ENCODE results near the gene DHH. TPM values are rescaled to one million over a fixed set of nuclear protein-coding genes. Genes with fewer than 3 reads are reported as not detected.
"Not testable (repeated sequence)": the region's sequence is repeated elsewhere in the genome, so short reads cannot be mapped to it uniquely, and the experiment has no call there.

The DHH gene
- polyA plus RNA-seq, 1 donor from 2014 or later, result not detected

- Mint-ChIP-seq H3K27ac (peak overlapping the region in 2 of 3 donors; percentile 90 to 94), H3K4me3 (peak overlapping the region; percentile 96 to 99 (median 98)), H3K4me1 (peaks cover 11 to 17% (median 12%) of the 10 kb centered on the region in 3 donors), H3K9me3 (no peaks in the 10 kb centered on the region), H3K27me3 (no peaks in the 10 kb centered on the region), H3K36me3 (peaks cover under 1% of the 10 kb centered on the region)
Measured at GRCh38 chr12:49068879-49069506, 25.6 kb downstream of the DHH start.

- H3K9me3 Mint-ChIP-seq, result no peaks in the 10 kb centered on the region
- no peaks in the 10 kb centered on the region for H3K27me3 Mint-ChIP-seq
- H3K4me1 Mint-ChIP-seq, result peaks cover 18 to 25% (median 22%) of the 10 kb centered on the region in 3 donors
- H3K4me3 Mint-ChIP-seq, result peak overlapping the region in 1 of 4 donors; percentile 54
- H3K27ac Mint-ChIP-seq, result peak overlapping the region in 2 of 3 donors; percentile 6 to 86
- H3K36me3 Mint-ChIP-seq, result peaks cover 2% of the 10 kb centered on the region
Measured at GRCh38 chr12:49066120-49066519, 28.5 kb downstream of the DHH start.

- H3K4me3 Mint-ChIP-seq, result peak overlapping the region in 2 of 4 donors; percentile 62 to 72
- no peaks in the 10 kb centered on the region for H3K27me3 Mint-ChIP-seq
- peaks cover 2% of the 10 kb centered on the region for H3K36me3 Mint-ChIP-seq
- no peak overlapping the region for H3K27ac Mint-ChIP-seq
- H3K9me3 Mint-ChIP-seq, result no peaks in the 10 kb centered on the region
- H3K4me1 Mint-ChIP-seq, result peaks cover 13 to 21% (median 19%) of the 10 kb centered on the region in 3 donors
Measured at GRCh38 chr12:49064767-49065152, 29.8 kb downstream of the DHH start.

- peak overlapping the region in 1 of 3 donors; percentile 85 for H3K27ac Mint-ChIP-seq
- not testable (repeated sequence) for H3K36me3 Mint-ChIP-seq, H3K27me3 Mint-ChIP-seq, H3K9me3 Mint-ChIP-seq
- H3K4me1 Mint-ChIP-seq, result peaks cover 30 to 34% (median 31%) of the 10 kb centered on the region in 3 donors
- peak overlapping the region in 3 of 4 donors; percentile 56 to 99 (median 95) for H3K4me3 Mint-ChIP-seq
Measured at GRCh38 chr12:49061916-49062315, 32.7 kb downstream of the DHH start.

- H3K9me3 Mint-ChIP-seq, result no peaks in the 10 kb centered on the region
- H3K27ac Mint-ChIP-seq, result peak overlapping the region; percentile 85 to 99 (median 99)
- peak overlapping the region; percentile 95 to 99 (median 98) for H3K4me3 Mint-ChIP-seq
- H3K36me3 Mint-ChIP-seq, result peaks cover 2% of the 10 kb centered on the region
- H3K4me1 Mint-ChIP-seq, result peaks cover 37 to 41% (median 39%) of the 10 kb centered on the region in 3 donors
- H3K27me3 Mint-ChIP-seq, result no peaks in the 10 kb centered on the region
Measured at GRCh38 chr12:49061157-49061650, 33.4 kb downstream of the DHH start.

- peak within 1 kb of the TSS; percentile 95 to 99 (median 98) for H3K4me3 Mint-ChIP-seq
- no peaks in the 10 kb centered on the region for H3K9me3 Mint-ChIP-seq
- H3K36me3 Mint-ChIP-seq, result peaks cover 2% of the 10 kb centered on the region
- H3K27me3 Mint-ChIP-seq, result peaks cover 2% of the 10 kb centered on the region
- peak within 1 kb of the TSS; percentile 85 to 99 (median 99) for H3K27ac Mint-ChIP-seq
- H3K4me1 Mint-ChIP-seq, result peaks cover 44 to 48% (median 45%) of the 10 kb centered on the region in 3 donors
Measured at GRCh38 chr12:49060237-49061156, 34.1 kb downstream of the DHH start, which contains the start of gene KMT2D. TSS of gene KMT2D (minus strand) at chr12:49060794. CDS start at chr12:49055324, 5,470 bp downstream.

- Mint-ChIP-seq H3K9me3 (no peaks in the 10 kb centered on the region), H3K27me3 (peaks cover 2% of the 10 kb centered on the region), H3K4me1 (peaks cover 52 to 53% (median 52%) of the 10 kb centered on the region in 3 donors), H3K4me3 (peak overlapping the region; percentile 47 to 97 (median 94)), H3K36me3 (peaks cover 2% of the 10 kb centered on the region), H3K27ac (peak overlapping the region; percentile 30 to 98 (median 92))
Measured at GRCh38 chr12:49059299-49060171, 35.1 kb downstream of the DHH start.

GRCh38 chr12:49059045-49059298, 35.6 kb downstream of the DHH start:
- Mint-ChIP-seq H3K36me3 (peaks cover under 1% of the 10 kb centered on the region), H3K27me3 (peaks cover 2% of the 10 kb centered on the region), H3K27ac (peak overlapping the region; percentile 30 to 98 (median 92)), H3K9me3 (no peaks in the 10 kb centered on the region), H3K4me1 (peaks cover 50 to 52% (median 50%) of the 10 kb centered on the region in 3 donors), H3K4me3 (peak overlapping the region; percentile 47 to 97 (median 94))

GRCh38 chr12:49058366-49059044, 36.1 kb downstream of the DHH start:
- Mint-ChIP-seq H3K9me3 (no peaks in the 10 kb centered on the region), H3K27ac (peak overlapping the region; percentile 30 to 98 (median 48)), H3K4me1 (peaks cover 46 to 49% (median 48%) of the 10 kb centered on the region in 3 donors), H3K36me3 (no peaks in the 10 kb centered on the region), H3K4me3 (peak overlapping the region; percentile 47 to 97 (median 94)), H3K27me3 (peaks cover 2% of the 10 kb centered on the region)

GRCh38 chr12:49057888-49058287, 36.7 kb downstream of the DHH start:
- Mint-ChIP-seq H3K27me3 (peaks cover 2% of the 10 kb centered on the region), H3K4me1 (peaks cover 46 to 49% (median 48%) of the 10 kb centered on the region in 3 donors), H3K36me3 (no peaks in the 10 kb centered on the region), H3K27ac (peak overlapping the region in 2 of 3 donors; percentile 30 to 92), H3K4me3 (peak overlapping the region; percentile 47 to 97 (median 94)), H3K9me3 (no peaks in the 10 kb centered on the region)

GRCh38 chr12:49055978-49056754, 38.4 kb downstream of the DHH start:
- Mint-ChIP-seq H3K36me3 (no peaks in the 10 kb centered on the region), H3K27ac (peak overlapping the region; percentile 30 to 92 (median 75)), H3K4me1 (peaks cover 41 to 48% (median 46%) of the 10 kb centered on the region in 3 donors), H3K9me3 (no peaks in the 10 kb centered on the region), H3K4me3 (peak overlapping the region; percentile 47 to 97 (median 80)), H3K27me3 (peaks cover 2% of the 10 kb centered on the region)

GRCh38 chr12:49055092-49055491, 39.5 kb downstream of the DHH start:
- Mint-ChIP-seq H3K4me1 (peaks cover 37 to 47% (median 46%) of the 10 kb centered on the region in 3 donors), H3K36me3 (no peaks in the 10 kb centered on the region), H3K4me3 (peak overlapping the region in 1 of 4 donors; percentile 12), H3K27me3 (peaks cover 2% of the 10 kb centered on the region), H3K27ac (peak overlapping the region in 2 of 3 donors; percentile 71 to 74), H3K9me3 (no peaks in the 10 kb centered on the region)

GRCh38 chr12:49054524-49054923, 40.1 kb downstream of the DHH start:
- peaks cover 37 to 47% (median 46%) of the 10 kb centered on the region in 3 donors for H3K4me1 Mint-ChIP-seq
- peaks cover 2% of the 10 kb centered on the region for H3K27me3 Mint-ChIP-seq
- H3K27ac Mint-ChIP-seq, result peak overlapping the region in 2 of 3 donors; percentile 71 to 74
- no peak overlapping the region for H3K4me3 Mint-ChIP-seq
- H3K9me3 Mint-ChIP-seq, result no peaks in the 10 kb centered on the region
- H3K36me3 Mint-ChIP-seq, result no peaks in the 10 kb centered on the region

Data from IgD-negative memory B cell (primary cell).